Activated naive CD4-positive, alpha-beta T cell treated with anti-CD3 and anti-CD28 coated beads, Interleukin-2, amount 50 U/mL, for 16 hours (primary cell): Measurements from ENCODE around the gene MAL.

Source experiments
- DNase-seq: peaks from one replicate; pipeline ENCODE4 v3.0.0-alpha.2; 2020

MAL gene

GRCh38 chr2:95025406-95026319 is at the start of gene MAL:
MAL (plus strand) TSS chr2:95025708; CDS start chr2:95025793, 85 bp downstream.
- peak; percentile 72 for DNase-seq

- DNase-seq, result no peak
Measured at GRCh38 chr2:94977826-94978225, 47.7 kb upstream of the MAL start.

GRCh38 chr2:94978917-94979316 is 46.6 kb upstream of the MAL start:
- DNase-seq, result no peak

- no peak for DNase-seq
Measured at GRCh38 chr2:94979406-94980375, 45.8 kb upstream of the MAL start.

DNA sequence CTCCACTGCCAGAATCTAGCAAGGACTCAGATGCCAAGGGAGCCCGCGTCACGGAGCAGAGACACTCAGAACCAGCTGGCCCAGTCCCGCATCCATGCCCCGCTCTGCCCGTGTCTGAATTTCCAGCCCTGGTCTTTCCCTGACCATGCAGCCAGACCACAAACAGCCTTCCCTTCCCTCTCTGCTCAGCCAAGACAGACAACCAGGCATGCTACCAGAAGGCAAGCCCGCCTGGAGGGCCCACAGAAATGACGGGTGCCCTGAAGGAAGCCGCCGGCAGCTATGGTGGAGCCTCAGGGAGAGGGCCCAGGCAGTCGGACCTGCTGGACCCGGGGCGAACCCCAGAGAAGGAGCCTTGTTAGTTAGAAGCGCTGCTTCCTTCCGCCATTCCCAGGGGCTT is 45.1 kb upstream of the MAL start:
- DNase-seq, result no peak

DNA sequence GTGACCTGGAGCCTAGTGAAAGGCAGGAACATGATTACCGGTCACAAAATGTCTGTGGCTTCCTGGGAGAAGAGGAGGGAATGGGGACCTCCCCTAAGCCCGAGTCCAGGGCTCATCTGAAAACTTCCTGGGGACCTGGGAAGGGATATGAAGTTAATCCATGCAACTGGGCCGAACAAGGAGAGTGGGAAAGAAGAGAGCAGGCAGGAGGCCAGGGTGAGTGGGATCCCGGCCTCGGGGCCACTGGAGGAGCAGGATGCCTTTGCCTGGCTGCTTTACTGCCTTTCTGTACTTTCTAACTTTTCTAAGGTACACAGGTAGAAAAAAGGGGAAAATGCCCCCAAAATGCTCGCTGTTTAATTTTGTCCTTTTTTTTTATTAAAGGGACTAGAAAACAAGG is 43.4 kb upstream of the MAL start:
- DNase-seq, result no peak

DNA sequence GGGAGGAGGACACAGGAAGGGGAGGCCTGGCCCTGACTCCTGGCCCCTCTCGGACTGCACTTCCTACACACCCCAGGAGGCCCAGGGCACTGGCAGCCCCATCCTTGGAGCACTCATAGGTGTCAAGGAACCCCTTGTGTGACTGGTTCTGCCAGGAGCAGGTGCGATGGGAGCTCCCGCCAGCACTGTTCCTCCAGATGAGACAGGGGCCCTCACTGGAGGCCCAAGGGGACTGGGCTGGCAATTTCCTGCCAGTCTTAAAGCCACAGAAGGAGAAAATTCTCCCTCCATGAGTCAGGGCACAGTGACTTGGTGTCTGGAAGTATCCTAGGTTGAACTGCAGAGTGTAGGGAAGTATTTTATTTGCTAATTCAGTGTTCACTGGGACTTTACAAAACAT is 42.8 kb upstream of the MAL start:
- DNase-seq, result no peak

DNA sequence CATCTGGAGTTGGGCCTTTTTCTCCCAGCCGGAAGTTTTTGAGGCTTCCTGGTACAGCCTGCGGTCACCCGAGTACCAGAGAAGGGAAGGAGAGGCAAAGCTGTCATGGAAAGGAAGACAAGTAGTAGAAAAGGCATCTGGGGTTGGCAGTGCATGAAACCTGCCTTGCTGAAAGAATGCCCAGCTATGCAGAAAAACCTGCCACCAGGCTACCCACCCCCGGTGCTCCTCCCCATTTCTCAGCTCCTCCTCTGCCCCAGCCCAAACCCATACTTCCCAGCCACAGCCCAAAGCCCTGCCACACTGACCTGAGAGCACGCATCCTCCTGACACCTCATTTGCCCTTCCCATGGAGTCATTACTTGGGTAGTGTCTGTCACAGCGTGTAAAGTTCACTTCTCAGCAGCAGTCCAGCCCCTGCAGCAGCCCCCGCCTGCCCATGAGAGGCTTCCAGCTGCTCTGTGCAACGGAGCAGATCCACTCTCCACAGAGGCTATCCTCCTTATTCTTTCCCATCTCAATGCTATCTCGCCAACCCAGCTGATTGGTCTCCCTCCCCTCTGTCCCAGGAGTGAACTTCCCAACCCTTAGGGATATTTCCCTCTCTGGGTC is 40.4 kb upstream of the MAL start:
- DNase-seq, result no peak

GRCh38 chr2:94985636-94986035 is 39.9 kb upstream of the MAL start:
- no peak for DNase-seq

DNA sequence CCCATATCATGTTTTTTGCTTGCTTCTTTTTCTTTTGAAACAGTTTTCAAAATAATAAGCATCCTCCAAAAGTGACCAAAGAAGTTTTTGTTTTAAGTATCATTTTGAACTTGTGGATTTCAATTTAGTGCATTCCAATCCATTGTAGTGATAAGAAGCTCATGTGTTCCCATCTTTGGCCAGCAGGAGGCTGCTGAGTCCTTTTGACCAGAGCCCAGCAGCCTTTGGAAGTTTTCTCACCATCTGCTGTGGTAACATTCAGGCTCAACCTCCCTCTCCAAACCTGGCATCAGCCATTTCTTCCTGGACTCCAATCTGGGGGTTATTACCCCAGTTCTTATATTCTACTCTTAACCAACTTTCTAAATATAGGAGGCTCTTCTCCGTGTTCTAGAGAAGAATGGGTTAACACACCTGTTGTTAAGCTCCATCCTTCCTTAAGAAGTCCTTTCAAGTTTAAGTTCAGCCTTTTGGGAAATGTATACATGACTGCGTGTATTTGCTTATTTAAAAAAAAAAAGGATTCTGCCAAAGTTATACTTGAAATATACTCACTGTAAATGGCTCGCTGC is 39.0 kb upstream of the MAL start:
- peak; percentile 33 for DNase-seq

GRCh38 chr2:94987074-94988020 is 38.2 kb upstream of the MAL start:
- no peak for DNase-seq

GRCh38 chr2:94990956-94991355 is 34.6 kb upstream of the MAL start:
- no peak for DNase-seq

DNA sequence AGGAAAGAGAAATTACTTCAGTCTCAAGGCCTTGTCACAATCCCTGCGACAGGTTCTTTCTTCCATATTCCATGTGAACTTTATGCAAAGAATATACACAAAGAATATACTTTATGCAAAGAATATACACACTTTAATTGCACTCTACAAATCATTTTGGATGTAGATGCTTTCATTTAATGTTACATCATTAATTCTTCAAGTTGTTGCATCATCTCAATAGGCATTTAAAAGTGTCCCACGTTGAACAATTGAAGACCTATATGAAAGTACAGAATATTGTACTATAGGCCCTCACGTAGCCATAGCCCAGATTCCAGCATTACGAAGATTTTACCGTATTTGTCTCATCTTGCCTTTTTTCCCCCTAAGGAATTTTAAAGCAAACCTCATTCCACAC is 33.1 kb upstream of the MAL start:
- no peak for DNase-seq

DNA sequence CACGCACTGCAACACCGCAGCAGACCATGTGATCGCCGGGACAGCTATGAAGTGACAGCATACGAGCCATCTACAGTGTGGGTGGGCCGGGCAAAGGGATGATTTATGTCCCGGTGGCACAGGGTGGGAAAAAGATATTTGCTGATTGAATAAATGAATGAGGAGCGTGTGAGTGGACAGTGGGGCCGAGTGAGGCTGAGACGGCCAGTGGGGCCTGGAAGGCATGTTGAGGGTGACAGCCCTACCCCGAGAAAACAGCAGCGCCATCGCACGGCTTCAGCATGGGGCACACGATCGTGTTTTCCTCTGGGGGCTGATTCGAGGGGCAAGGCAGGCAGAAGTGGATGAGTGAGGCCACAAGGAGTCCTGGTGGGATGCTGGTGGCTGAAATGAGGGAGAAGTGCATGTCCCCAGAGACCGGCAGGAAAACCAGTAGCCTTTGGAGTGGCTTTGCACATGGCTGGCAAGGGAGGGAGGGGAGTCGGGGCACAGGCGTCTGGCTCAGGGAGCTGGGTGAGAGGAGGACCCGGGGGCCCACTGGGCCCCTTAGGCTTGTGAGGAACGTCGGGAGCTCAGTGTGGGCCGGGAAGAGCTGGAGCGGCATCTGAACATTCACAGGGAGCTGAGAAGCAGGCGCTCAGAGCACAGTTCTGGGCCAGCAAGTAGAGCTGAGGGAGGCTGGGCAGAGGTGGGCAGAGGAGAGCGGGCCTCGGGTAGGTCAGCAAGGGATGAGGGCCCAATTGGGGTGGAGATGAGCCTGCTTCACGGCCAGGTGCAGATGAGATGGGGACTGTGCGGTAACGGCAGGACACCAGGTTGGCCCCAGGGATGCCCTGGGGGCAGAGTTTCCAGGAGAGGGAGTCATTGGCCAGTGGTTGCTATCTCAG is 32.1 kb upstream of the MAL start:
- DNase-seq, result no peak

- DNase-seq, result no peak
Measured at GRCh38 chr2:94994063-94994913, 31.2 kb upstream of the MAL start.

DNA sequence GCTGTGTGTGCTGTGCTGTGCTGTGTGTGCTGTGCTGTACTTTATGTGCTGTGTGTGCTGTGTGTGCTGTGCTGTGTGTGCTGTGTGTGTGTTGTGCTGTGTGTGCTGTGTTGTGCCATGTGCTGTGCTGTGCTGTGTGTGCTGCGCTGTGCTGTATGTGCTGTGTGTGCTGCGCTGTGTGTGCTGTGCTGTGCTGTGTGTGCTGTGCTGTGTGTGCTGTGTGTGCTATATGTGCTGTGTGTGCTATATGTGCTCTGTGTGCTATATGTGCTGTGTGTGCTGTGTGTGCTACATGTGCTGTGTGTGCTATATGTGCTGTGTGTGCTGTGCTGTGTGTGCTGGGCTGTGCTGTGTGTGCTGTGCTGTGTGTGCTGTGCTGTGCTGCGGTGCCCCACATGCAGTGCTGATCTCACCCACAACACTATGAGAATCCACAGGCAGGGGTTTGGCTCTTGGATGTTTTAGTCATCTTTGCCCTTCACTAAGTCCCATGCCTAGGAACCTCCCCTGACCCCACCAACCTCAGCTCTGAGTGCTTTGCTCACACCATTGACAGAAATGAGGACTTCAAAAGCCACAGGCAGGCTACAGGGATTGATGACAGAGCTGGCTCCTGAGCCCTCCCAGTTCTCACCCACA is 30.5 kb upstream of the MAL start:
- no peak for DNase-seq

DNA sequence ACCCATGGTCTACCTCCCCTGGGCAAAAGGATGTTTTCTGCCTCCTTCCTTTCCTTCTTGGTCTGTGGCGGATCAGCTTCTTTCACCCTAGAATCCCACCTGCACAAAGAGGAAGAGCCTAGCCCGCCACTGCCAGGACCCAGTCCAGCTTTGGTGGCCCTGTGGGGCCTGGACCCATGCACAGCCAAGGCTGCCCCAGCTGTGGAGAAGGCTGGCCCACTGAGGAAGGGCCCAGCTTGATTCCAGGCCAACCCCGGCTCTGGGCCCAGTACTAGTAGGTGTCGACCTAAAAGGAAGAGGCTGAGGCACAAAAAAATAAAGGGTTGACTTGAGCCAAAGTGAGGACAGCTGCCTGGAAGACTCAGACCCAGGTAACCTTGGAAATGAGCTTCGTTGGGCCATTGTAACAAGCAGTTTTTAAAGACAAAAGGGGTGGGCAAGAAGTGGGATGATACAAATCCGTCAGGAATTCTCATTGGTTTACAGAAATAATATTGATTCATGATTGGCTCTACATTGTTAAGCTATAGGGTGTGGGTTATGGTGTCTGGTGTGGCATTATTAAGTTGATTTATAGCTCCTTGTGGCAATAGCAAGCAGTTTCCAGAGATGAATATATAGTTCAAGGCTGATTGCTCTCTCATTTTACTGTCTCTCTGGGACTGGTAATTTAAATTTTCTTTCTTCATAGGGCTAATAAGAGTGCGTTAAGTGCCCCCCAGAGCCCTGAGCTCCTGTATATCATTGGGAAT is 29.8 kb upstream of the MAL start:
- no peak for DNase-seq
